B cell (primary cell): ENCODE data around the gene CCDC141. TPM values are rescaled to one million over a fixed set of nuclear protein-coding genes. Genes with fewer than 3 reads are reported as not detected.

Experiments used
- ATAC-seq: fragments of 200-7000 bp; cut with Tn5 transposase; one replicate; pipeline ENCODE4 v1.10.0; 2021; ENCODE audit warnings: low read depth, mild to moderate bottlenecking, moderate number of reproducible peaks, moderate library complexity
- CTCF ChIA-PET: fragments of 350-600 bp; sonication (Branson Sonifier 250); formaldehyde crosslinking; loops from one replicate; lab custom pipeline; 2021; ENCODE audit warnings: antibody characterized with exemption, inconsistent platforms; lab: Charles Lee
- POLR2A ChIA-PET: fragments of 350-600 bp; sonication (Branson Sonifier 250); formaldehyde crosslinking; loops from one replicate; lab custom pipeline; 2021; ENCODE audit warnings: antibody characterized with exemption; lab: Charles Lee
- DNase-seq: peaks from one replicate; pipeline ENCODE4 v3.0.0; 2013
- H2AFZ ChIP-seq: 2 replicates; pipeline ENCODE4 v1.6.1; 2012; ENCODE audit warnings: mild to moderate bottlenecking, low read depth, low read length; ENCODE audit not compliant: insufficient read depth, poor library complexity, severe bottlenecking
- H3K27ac ChIP-seq, 2 donors: 1 replicate in 1 of 2; 2 replicates in 1 of 2; pipeline ENCODE4 v1.5.1; 2012 to 2013; ENCODE audit warnings: low read length in 2 of 2, mild to moderate bottlenecking in 2 of 2, moderate library complexity in 1 of 2
- H3K27me3 ChIP-seq, 4 experiments: fragments of 200-600 bp in 1 of 4; sonication (generic) in 1 of 4; replicated peaks in 1 of 4; 1 replicate in 2 of 4; 2 replicates in 2 of 4; pipeline versions ENCODE4 v1.6.1 to v1.7.0; 2013 to 2016; ENCODE audit warnings: low read length in 3 of 4, mild to moderate bottlenecking in 2 of 4, mixed read lengths in 1 of 4, moderate library complexity in 1 of 4; ENCODE audit not compliant: insufficient read depth in 4 of 4, control insufficient read depth in 3 of 4; ENCODE audit errors: control extremely low read depth in 1 of 4
- H3K36me3 ChIP-seq, 2 experiments: replicated peaks in 1 of 2; 1 replicate in 1 of 2; 2 replicates in 1 of 2; pipeline versions ENCODE4 v1.6.1 to v1.7.1; 2013; ENCODE audit warnings: low read length in 1 of 2; ENCODE audit not compliant: insufficient read depth in 2 of 2, control insufficient read depth in 1 of 2; ENCODE audit errors: control extremely low read depth in 1 of 2, extremely low read depth in 1 of 2
- H3K4me1 ChIP-seq, 2 donors: fragments of 200-600 bp in 1 of 2; sonication (generic) in 1 of 2; 1 replicate in 1 of 2; 2 replicates in 1 of 2; pipeline versions ENCODE4 v1.5.1 to v1.6.1; 2013 to 2017; ENCODE audit warnings: low read length in 2 of 2; ENCODE audit not compliant: control insufficient read depth in 2 of 2, insufficient read depth in 2 of 2
- H3K4me2 ChIP-seq: replicated peaks from 2 replicates; pipeline ENCODE3; 2012; ENCODE audit warnings: mild to moderate bottlenecking, low read depth, low read length; ENCODE audit not compliant: poor library complexity, severe bottlenecking
- H3K4me3 ChIP-seq, 5 experiments: fragments of 200-600 bp in 1 of 5; sonication (generic) in 1 of 5; 1 replicate in 3 of 5; 2 replicates in 2 of 5; pipeline versions ENCODE4 v1.5.1 to v1.7.0; 2011 to 2016; ENCODE audit warnings: low read length in 4 of 5, mild to moderate bottlenecking in 4 of 5, low read depth in 2 of 5, control low read depth in 1 of 5, moderate library complexity in 1 of 5; ENCODE audit not compliant: insufficient read depth in 1 of 5; ENCODE audit errors: control extremely low read depth in 1 of 5, extremely low read depth in 1 of 5
- H3K79me2 ChIP-seq: fragments of 200-600 bp; sonication (generic); one replicate; pipeline ENCODE4 v1.6.0; 2016; ENCODE audit warnings: low read length; ENCODE audit not compliant: control insufficient read depth, insufficient read depth
- H3K9ac ChIP-seq: fragments of 200-600 bp; sonication (generic); 2 replicates; pipeline ENCODE4 v1.6.1; 2017; ENCODE audit warnings: mild to moderate bottlenecking, low read length, moderate library complexity
- H3K9me3 ChIP-seq, 3 donors: one replicate each; pipeline versions ENCODE4 v1.6.1 to v1.7.1; 2013; ENCODE audit warnings: low read length in 2 of 3; ENCODE audit not compliant: control insufficient read depth in 2 of 3, insufficient read depth in 1 of 3; ENCODE audit errors: control extremely low read depth in 1 of 3
- H4K20me1 ChIP-seq: 2 replicates; pipeline ENCODE4 v1.6.0; 2012; ENCODE audit warnings: mild to moderate bottlenecking, low read length; ENCODE audit not compliant: insufficient read depth, control insufficient read depth, poor library complexity, severe bottlenecking
- H3K27ac Mint-ChIP-seq: one replicate; pipeline ENCODE4 v1.8.0; 2021; ENCODE audit warnings: mixed read lengths
- H3K27me3 Mint-ChIP-seq: one replicate; pipeline ENCODE4 v1.8.0; 2021; ENCODE audit warnings: mixed read lengths
- H3K4me1 Mint-ChIP-seq: one replicate; pipeline ENCODE4 v1.8.0; 2021; ENCODE audit warnings: mixed read lengths
- H3K4me3 Mint-ChIP-seq: one replicate; pipeline ENCODE4 v1.8.0; 2021; ENCODE audit warnings: mixed read lengths
- H3K9me3 Mint-ChIP-seq: one replicate; pipeline ENCODE4 v1.8.0; 2022; ENCODE audit warnings: mixed read lengths; ENCODE audit not compliant: insufficient read depth
- CTCF ChIP-seq: fragments of 200-600 bp; IDR thresholded peaks from one replicate; pipeline ENCODE4 v1.8.0; 2022; ENCODE audit warnings: antibody characterized with exemption, mild to moderate bottlenecking
- EZH2 ChIP-seq: IDR thresholded peaks from 2 replicates; pipeline ENCODE4 v1.6.1; 2012; ENCODE audit warnings: borderline replicate concordance, low read depth, mild to moderate bottlenecking, moderate library complexity, low read length; ENCODE audit not compliant: insufficient read depth, poor library complexity, severe bottlenecking
- WGBS: methylation state at CpG from one replicate; pipeline ENCODE4 v1.1.5; 2013; ENCODE audit warnings: missing lambda C conversion rate; ENCODE audit not compliant: insufficient coverage; 5-methylcytosine and 5-hydroxymethylcytosine counted together
- intact Hi-C: fragments of 100-400 bp; cut with micrococcal nuclease; formaldehyde crosslinking; loops from one replicate; pipeline ENCODE4 v1.10.0; 2022
- polyA minus RNA-seq: library from RNA; depleted of rRNA, polyadenylated mRNA; stranded (reverse); fragments of >200 nt; gene quantifications from 2 replicates; pipeline ENCODE4 v1.2.3, GENCODE V29; 2012
- polyA plus RNA-seq: library from polyadenylated mRNA; depleted of rRNA; stranded (reverse); fragments of >200 nt; gene quantifications from 2 replicates; pipeline ENCODE4 v1.2.3, GENCODE V29; 2012
- total RNA-seq, 2 donors: library from RNA; stranded (reverse); fragments of 120-200 nt in 1 of 2; gene quantifications; 1 replicate in 1 of 2; 2 replicates in 1 of 2; pipeline versions ENCODE4 v1.2.3 to v1.2.4, GENCODE V29; 2013 to 2022

CCDC141 gene
- total RNA-seq (42.1 and 47.5 TPM in 2 replicates), polyA plus RNA-seq (2.0 and 2.1 TPM in 2 replicates), polyA minus RNA-seq (17.1 and 22.6 TPM in 2 replicates)
- total RNA-seq (2013), result 38.0 TPM

GRCh38 chr2:179049546-179050311 is at the start of gene CCDC141:
Gene CCDC141 (minus strand): TSS chr2:179050137. CDS start chr2:179049941, 196 bp downstream.
- Histone ChIP-seq H2AFZ (peak within 1 kb of the TSS; percentile 86), H3K27ac (peak within 1 kb of the TSS; percentile 81 to 82), H4K20me1 (no peaks in the 10 kb centered on the region), H3K79me2 (peaks cover 5% of the 10 kb centered on the region), H3K4me1 (peaks cover 38 to 44% of the 10 kb centered on the region in 2 donors), H3K4me2 (peak within 1 kb of the TSS; percentile 80), H3K36me3 (peaks cover 0 to 3% of the 10 kb centered on the region in 2 experiments), H3K4me3 (peak within 1 kb of the TSS; percentile 46 to 83 (median 70)), H3K9ac (peak within 1 kb of the TSS; percentile 78), H3K27me3 (no peaks in the 10 kb centered on the region), H3K9me3 (no peaks in the 10 kb centered on the region)
- peak; percentile 82 for ATAC-seq
- Mint-ChIP-seq H3K27ac (peak within 1 kb of the TSS; percentile 95), H3K27me3 (no peaks in the 10 kb centered on the region), H3K4me1 (peaks cover 56% of the 10 kb centered on the region), H3K4me3 (peak within 1 kb of the TSS; percentile 94), H3K9me3 (peaks cover 3% of the 10 kb centered on the region)
- intact Hi-C loops, result loop anchor here (2.0 to 10.0 kb wide), 4 partner anchors 17 to 205 kb away; no protein-coding TSS in a partner anchor
- POLR2A ChIA-PET, result interaction anchor here (0.7 to 1.1 kb wide), 3 partner anchors 17 to 54 kb away, joined by 4 to 8 read pairs (median 6); no protein-coding TSS in a partner anchor
- WGBS, result 0% methylated on average over 5 of the region's 12 CpGs
- DNase-seq, result peak; percentile 72
- TF ChIP-seq EZH2 (no peak), CTCF (no peak)
- CTCF ChIA-PET, result interaction anchor here (0.9 to 3.3 kb wide), 6 partner anchors 18 to 159 kb away, joined by 3 to 26 read pairs (median 6); no protein-coding TSS in a partner anchor
